Erythroblast (primary cell): ENCODE data around the gene SH3D21.

Experiments
- DNase-seq, 2 experiments: peaks; one replicate each; lab custom pipeline; 2025; lab: John Stamatoyannopoulos, UW
- GATA1 ChIP-seq: IDR thresholded peaks from 2 replicates; pipeline ENCODE4 v1.6.1; 2011; ENCODE audit warnings: low read depth, mild to moderate bottlenecking, control low read depth, low read length, moderate library complexity
- POLR2A ChIP-seq: IDR thresholded peaks from 2 replicates; pipeline ENCODE4 v1.6.1; 2011; ENCODE audit warnings: mild to moderate bottlenecking, low read length

SH3D21 gene

DNA sequence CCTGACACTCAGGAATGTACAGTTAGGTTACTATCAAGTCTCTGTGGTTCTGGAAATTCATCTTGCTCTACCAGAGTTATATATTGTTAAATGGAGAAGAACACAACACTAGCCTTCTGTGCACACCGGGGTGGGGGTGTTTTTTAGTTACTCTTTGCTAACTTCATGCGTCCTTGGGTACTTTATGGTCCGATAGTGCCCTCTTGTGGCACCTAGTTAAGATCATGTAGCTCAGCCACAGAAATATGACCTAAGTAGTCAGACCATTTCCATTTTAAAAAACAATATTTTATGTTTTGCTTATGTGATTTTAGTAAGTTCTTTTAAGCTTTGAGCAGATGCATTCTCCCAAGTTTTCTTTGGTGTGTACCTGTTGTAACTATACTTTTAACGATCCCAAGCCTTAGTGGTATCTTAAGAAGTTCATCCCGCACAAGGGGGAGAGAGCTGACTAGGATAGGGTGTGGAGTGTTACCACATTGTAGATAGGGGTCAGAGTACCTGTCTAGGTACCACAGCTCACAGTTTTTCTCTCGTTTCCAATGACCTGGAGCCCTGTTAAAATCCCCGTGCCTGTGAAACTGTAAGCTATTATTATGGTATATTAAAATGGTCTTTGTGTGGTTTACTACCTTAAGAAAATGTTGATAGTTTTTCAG lies 20.6 kb upstream of the SH3D21 start:
- peak; percentile 89 to 94 for DNase-seq
- TF ChIP-seq POLR2A (no peak), GATA1 (no peak)

DNA sequence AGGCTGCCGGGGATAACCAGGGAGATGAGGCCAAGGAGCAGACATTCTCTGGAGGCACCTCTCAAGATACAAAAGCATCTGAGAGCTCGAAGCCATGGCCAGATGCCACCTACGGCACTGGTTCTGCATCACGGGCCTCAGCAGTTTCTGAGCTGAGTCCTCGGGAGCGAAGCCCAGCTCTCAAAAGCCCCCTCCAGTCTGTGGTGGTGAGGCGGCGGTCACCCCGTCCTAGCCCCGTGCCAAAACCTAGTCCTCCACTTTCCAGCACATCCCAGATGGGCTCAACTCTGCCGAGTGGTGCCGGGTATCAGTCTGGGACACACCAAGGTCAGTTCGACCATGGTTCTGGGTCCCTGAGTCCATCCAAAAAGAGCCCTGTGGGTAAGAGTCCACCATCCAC lies 19.4 kb upstream of the SH3D21 start:
- no peak for DNase-seq
- TF ChIP-seq POLR2A (no peak), GATA1 (no peak)

DNA sequence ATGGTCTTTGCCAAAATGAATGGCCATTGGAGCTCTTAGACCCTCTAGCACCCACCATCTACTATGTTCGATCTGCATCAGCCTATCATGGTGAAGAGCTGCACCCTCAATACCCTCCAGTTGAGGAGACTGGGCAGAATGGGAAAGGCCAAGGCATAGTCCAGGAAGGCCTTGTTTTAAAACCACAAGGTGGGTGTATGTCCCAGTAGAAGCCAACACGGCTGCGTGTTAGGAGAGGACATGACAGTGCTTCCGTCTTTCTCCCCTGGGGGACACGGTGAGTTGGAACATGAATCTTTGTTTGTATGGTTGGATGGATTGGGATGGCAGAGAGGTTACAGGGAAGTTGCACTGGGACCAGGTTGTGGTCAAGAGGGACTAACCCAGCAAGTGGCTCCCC lies 18.6 kb upstream of the SH3D21 start:
- no peak for DNase-seq
- no peak for TF ChIP-seq GATA1
- TF ChIP-seq POLR2A: no peak

DNA sequence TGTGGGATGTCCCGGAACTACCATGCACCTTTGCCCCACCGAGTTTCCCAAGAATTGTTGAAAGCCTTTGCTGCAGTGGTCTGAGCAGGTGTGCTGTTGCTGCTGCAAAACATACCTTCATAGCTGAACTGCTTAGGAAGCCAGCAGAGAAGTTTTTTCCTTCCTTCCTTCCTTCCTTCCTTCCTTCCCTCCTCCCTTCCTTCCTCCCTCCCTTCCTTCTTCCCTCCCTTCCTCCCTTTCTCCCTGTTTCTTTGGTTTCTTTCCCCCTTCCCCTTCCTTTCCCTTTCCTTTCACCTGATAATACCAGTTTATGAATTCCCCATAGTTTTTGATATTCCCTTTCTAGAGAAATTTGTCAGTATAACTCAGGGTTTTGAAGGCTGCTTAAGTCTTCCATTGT lies 10.8 kb upstream of the SH3D21 start:
- DNase-seq: no peak
- TF ChIP-seq GATA1: no peak
- no peak for TF ChIP-seq POLR2A

DNA sequence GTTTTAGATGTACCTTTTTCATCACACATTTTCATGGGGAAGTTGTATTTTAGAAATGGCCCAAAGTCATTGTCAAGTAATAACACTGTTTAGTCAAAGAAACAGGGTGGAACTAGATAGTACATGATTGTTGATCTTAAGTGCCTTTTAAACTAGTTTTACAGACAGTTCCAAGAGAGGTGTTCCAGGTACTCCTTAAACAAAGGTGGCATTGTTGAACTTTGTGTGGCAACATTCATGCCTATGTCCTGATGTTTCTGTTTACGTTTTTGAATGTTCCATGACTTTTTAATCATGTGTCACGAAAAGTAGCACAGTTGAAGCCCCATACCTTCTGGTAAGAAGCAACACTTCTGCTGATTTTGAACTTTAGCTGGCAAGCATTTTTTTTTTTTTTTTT lies 9.1 kb upstream of the SH3D21 start:
- no peak for DNase-seq
- TF ChIP-seq GATA1 (no peak), POLR2A (no peak)

DNA sequence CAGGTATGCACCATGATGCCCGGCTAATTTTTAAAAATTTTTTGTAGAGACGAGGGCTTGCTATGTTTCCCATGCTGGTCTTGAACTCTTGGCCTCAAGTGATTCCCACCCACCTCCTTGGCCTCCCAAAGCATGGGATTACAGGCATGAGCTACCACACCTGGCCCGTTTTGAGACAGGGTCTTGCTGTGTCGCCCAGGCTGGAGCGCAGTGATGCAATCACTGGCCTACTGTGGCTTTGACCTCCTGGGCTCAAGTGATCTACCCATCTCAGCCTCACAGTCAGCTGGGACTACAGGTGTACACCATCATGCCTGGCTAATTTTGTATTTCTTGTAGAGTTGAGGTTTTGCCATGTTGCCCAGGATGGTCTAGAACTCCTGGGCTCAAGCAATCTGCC lies 7.5 kb upstream of the SH3D21 start:
- no peak for DNase-seq
- TF ChIP-seq POLR2A: no peak
- TF ChIP-seq GATA1: no peak

DNA sequence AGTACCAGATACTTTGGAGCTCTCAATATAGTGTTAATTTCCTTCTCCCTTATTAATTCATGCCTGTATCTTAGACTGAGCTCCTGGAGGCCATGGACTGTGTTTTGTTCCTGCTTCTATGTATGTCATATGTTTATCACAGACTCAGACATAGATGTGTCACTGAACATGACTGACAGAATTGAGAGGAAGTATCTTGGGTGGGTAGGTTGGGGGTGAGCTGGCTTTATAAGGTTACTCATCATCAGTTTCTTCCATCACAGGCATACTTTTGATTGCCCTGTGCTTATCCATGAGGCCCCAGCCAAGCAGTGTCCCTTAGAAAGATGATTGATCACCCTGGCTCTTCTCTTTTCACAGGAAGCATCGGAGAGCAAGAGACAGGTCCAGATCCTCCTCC lies 5.6 kb upstream of the SH3D21 start:
- DNase-seq: peak; percentile 16 to 69
- TF ChIP-seq POLR2A: no peak
- TF ChIP-seq GATA1: no peak

DNA sequence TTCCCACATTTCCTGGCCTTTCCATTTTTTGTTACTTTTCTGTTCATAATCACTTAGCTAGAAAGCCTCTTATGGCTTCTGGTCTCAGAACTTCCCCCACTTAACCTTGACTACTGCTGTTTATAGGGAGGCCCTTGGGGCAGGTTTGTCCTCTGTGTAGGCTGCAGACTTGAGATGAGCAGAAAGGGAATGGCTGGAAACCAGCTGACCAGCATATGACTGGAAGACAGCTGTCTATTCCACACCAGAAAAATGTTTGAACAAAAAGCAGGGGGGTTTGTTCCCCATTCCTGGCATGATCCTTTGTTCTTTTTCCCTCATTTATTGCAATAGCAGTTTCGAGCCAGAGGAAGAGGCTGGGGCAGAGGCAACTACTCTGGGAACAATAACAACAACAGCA lies 4.9 kb upstream of the SH3D21 start:
- TF ChIP-seq GATA1 (no peak), POLR2A (no peak)
- no peak for DNase-seq

DNA sequence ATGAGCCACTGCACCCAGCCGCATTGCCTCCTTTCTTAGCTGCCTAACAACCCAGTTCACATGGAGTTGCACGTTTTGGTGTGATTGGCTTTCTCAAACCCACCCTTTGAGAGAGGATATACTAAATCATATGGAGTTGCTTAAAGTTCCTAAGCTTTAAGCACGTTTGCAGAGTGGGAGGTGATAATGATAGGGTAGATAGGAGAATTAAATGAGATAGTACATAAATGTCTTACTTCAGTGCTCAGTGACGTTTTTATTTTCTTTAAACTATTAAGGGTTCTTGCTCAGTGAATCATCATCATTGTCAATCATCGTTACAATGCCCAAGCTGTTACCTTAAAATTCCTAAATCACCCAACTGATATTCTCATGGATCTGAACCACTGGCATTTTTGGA lies 2.9 kb upstream of the SH3D21 start:
- DNase-seq: no peak
- TF ChIP-seq POLR2A: no peak
- no peak for TF ChIP-seq GATA1

DNA sequence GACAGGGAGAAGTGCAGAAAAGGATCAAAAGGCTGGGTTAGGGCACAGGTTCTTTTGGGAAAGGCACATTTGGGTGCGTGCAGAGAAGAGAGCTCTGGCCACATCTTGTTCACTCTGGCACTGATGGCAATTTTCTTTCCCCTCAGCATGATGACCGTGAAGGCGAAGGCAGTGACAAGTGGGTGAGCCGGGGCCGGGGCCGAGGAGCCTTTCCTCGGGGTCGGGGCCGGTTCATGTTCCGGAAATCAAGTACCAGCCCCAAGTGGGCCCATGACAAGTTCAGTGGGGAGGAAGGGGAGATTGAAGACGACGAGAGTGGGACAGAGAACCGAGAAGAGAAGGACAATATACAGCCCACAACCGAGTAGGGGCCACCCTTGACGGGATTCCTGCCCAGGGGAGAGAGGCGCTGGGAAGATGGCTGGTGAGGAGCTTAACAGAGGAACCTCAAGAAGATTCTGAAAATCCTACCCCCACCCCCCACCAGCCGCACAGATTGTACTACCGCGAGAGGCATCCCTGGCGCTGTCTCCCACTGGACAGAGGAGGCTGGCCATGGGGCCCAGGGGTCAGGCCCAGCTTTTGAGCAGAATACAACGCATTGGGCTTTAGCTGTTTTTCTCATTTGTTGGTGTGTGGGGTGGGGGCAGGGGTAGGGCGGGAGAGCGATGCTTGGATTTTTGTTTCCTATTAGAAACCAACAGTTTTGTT lies 2.4 kb upstream of the SH3D21 start:
- DNase-seq: no peak
- TF ChIP-seq POLR2A: no peak
- TF ChIP-seq GATA1: no peak

DNA sequence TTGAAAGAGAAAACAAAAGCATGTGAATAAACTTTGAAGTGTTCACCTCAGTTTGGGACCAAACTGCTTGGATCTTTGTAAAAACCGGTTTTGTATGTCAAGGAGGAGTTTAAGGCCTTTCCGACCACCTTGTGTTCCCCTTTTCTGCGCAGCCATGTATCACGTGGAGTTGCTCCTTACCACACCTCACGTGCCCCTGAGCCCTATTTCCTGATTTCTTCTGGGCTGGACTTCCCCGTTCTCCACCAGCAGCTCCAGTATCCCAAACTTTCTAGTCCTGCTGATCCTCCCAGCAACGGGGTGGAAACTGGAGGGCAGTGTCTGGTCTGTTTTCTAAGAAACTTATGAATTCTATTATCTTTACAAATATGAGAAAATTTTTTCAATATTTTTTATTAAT lies 1.6 kb upstream of the SH3D21 start:
- DNase-seq: no peak

DNA sequence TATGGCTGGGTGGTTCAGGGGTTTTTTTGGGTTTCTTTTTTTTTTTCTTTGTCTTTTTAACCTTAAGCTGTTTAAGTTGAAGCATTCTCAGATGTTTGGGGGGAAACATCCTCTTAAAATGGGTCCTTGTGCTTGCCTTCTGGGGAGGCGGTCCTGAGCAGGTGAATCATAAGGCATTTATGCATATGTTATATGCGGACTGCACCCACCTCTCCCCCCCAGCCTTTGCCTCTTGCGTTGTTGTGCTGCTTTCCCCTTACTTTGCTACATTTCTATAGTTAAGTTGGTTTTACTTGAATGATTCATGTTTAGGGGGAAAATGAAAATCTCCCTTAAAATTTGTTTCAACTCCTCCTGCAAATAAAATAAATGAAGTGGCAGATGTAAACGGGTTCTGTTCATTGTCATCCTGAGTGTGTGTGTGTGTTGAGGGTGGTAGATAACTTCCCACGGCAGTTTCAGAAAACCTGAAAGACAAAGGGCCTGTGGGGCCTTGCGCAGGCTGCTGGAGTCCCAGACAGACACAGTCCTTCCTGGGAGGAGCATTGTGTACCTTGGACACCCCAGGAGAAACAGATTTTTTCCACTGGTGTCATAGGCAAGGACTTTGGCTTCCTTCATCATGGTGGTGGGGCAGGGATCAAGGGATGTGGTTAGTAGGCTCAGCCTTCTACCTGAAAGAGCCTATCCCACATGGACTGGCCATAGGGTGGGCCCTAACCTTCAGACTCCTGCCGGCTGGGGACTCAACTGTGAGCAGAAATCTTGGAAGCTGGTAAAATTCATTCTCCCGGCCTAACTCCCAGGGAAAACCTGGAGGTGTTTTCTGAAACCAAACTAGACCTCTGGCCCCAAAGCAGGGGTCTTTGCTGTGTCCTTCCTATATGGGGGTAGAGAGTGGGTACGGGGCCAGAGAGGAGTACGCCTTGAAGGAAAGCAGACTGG lies 926 bp upstream of the SH3D21 start:
- no peak for TF ChIP-seq POLR2A
- no peak for TF ChIP-seq GATA1
- DNase-seq: no peak

More for the DNA sequence above, 1.6 kb upstream of the SH3D21 start:
- no peak for TF ChIP-seq GATA1
- TF ChIP-seq POLR2A: no peak

DNA sequence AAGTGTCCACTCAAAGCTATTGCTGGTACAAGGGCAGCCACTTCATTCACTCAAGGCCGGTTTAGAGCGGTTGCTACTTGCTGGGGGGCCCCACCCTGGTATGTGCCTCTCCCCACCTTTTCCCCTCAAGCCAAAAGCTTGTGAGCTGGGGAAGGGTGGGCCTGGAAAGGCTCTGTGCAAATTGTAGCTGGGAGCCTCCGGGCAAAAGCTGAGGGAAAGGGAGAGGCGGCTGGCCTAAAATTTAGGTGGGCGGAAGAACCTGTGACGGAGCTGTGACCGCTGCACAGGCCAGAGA lies 306 bp upstream of the SH3D21 start:
- DNase-seq: no peak
- TF ChIP-seq POLR2A (no peak), GATA1 (no peak)
